GM12864 (cell line): ENCODE measurements around the gene SLX4IP.

Experiments used
- DNase-seq: peaks from one replicate; pipeline ENCODE4 v3.0.0-alpha.2; 2011; ENCODE audit warnings: low read depth
- H3K4me3 ChIP-seq: 2 replicates; pipeline ENCODE4 v1.5.1; 2011; ENCODE audit warnings: mild to moderate bottlenecking, low read depth, low read length, control low read depth
- CTCF ChIP-seq: IDR thresholded peaks from 2 replicates; pipeline ENCODE4 v1.5.1; 2011; ENCODE audit warnings: low read depth, mild to moderate bottlenecking, moderate library complexity, low read length, control low read depth, inconsistent platforms; ENCODE audit errors: missing control alignments

SLX4IP gene

GRCh38 chr20:10466325-10466724 is 31.2 kb downstream of the SLX4IP start:
- DNase-seq = no peak
- no peak overlapping the region for H3K4me3 ChIP-seq
- no peak for TF ChIP-seq CTCF

DNA sequence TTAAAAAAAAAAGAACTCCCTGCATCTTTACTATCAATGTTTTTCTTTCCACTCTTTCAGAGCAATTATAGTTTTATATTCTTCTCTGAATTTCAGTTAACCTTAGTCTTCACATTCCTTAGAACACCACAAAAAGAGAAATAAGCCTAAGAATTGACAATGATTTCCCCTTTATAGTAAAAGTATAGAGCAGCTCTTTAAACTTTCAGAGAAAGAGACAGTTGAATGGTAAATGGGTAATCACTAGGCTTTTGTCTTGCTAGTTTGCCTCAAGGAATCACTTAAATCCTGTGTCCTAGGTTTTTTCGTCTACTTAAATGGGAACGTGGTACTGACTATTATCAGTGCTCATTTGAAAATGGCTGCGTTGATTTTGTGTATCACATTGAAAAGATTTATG is 31.8 kb downstream of the SLX4IP start:
- no peak for DNase-seq
- no peak for TF ChIP-seq CTCF
- no peak overlapping the region for H3K4me3 ChIP-seq

DNA sequence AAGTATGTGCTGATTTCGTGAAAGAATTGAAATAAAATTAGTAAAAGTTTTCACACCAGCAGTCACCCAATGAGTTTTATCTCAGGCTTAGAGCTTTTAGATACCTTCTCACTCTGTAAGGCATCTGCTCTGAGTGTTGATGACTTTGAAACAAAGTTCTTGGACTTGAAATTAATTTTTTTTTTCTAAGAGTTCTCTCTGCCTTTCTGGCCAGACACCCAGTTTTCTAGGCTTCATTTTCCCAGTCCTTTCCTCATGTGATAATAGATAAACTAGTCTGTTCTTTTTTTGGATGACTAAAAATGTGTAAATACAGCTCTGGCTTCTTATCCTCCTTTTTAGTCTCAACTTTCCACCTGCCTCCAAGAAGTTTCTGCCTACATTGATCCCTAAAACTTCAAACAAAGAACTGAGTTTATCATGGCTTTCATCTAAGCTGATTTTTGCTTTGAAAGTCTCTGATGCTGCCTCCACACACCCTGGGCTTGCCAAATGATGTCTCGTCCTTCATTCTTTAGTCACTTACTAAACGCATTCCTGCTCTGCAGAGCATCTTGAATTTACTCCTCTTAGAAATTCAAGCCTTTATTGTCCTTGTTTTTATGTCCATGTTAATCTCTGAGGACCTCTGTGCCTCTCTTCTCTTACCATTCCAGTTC is 32.7 kb downstream of the SLX4IP start:
- DNase-seq = no peak
- no peak for TF ChIP-seq CTCF
- H3K4me3 ChIP-seq = no peak overlapping the region

GRCh38 chr20:10468340-10468845 is 33.3 kb downstream of the SLX4IP start:
- H3K4me3 ChIP-seq = no peak overlapping the region
- TF ChIP-seq CTCF = no peak
- no peak for DNase-seq

DNA sequence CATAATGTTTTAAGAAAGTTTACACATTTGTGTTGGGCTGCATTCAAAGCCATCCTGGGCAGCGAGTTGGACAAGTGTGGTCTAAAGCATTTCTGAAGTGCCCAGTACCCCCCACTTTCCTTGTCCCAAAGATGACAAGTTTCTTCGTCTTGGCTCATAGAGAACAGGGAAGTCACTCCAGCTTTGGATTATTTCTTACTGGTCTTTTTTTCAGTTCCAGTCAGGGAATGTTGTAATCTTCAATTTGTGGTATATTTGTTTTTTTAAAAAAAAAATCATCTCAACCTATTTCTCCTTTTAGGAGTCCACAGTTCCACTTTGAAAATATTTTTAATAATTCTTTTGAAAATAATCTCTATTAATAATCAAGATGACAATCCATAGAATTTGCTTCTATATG is 34.0 kb downstream of the SLX4IP start:
- DNase-seq = no peak
- no peak overlapping the region for H3K4me3 ChIP-seq
- no peak for TF ChIP-seq CTCF

DNA sequence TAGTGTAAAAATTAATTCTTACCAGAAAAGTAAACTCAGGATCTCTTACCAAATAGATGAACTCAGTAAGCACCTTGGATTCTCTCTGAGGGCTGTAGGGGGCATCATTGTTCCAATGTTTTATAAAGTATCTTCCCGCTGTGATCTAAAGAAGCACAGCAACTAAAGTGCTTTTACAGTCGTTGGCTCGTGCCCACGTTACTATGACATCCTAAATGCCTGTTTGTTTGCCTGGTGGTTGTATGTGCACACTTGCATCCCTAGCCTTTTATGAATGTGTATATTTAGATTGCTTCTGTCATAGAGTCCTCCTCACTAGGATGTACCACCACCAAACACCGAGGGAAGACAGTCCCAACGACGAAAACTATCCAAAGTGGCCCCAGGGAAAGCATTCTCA is 34.5 kb downstream of the SLX4IP start:
- DNase-seq = peak; percentile 18
- TF ChIP-seq CTCF = peak; percentile 33
- H3K4me3 ChIP-seq = no peak overlapping the region

DNA sequence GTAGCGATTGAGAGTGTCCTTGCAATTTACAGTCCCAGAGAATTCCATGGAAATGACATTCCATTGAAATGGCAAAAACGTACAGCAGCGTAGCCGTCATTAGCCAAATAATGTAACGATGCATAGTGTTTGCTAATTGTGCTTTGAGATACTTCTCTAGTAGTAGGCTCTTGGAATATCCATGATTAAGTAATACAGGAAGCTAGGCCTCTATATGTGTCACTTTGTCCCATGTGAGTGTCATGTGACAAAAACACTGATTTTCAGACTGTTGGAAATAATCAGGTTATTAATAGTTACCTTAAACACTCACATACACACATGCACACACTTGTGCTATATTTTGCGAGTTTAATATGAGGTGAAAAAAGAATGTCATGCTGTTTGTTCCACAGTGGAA is 35.2 kb downstream of the SLX4IP start:
- no peak overlapping the region for H3K4me3 ChIP-seq
- TF ChIP-seq CTCF = no peak
- DNase-seq = no peak
